Transverse colon (tissue), 4 donors: Measurements from ENCODE around the gene PNMA1. TPM values are rescaled to one million over a fixed set of nuclear protein-coding genes. Genes with fewer than 3 reads are reported as not detected.

Source experiments
- DNase-seq: peaks from one replicate; pipeline ENCODE4 v3.0.0-alpha.2; 2019
- H3K27ac ChIP-seq, 4 donors: fragments of 200-600 bp; sonication (generic); 2 replicates each; pipeline ENCODE4 v1.5.1; 2016 to 2018; ENCODE audit warnings: inconsistent platforms in 4 of 4
- H3K27me3 ChIP-seq: fragments of 200-600 bp; sonication (generic); 2 replicates; pipeline ENCODE4 v1.5.1; 2017; ENCODE audit warnings: inconsistent platforms
- H3K36me3 ChIP-seq, 4 donors: fragments of 200-600 bp; sonication (generic); 2 replicates each; pipeline ENCODE4 v1.5.1; 2017 to 2019; ENCODE audit warnings: inconsistent platforms in 4 of 4
- H3K4me1 ChIP-seq, 4 donors: fragments of 200-600 bp; sonication (generic); 2 replicates each; pipeline ENCODE4 v1.5.1; 2017 to 2020; ENCODE audit warnings: inconsistent platforms in 4 of 4
- H3K4me3 ChIP-seq, 4 donors: fragments of 200-600 bp; sonication (generic); 1 replicate in 1 of 4; 2 replicates in 3 of 4; pipeline versions ENCODE4 v1.5.1 to v1.6.1; 2017 to 2019; ENCODE audit warnings: inconsistent platforms in 4 of 4
- H3K9me3 ChIP-seq, 2 donors: fragments of 200-600 bp; sonication (generic); 2 replicates each; pipeline ENCODE4 v1.5.1; 2017 to 2019; ENCODE audit warnings: inconsistent platforms in 2 of 2
- EP300 ChIP-seq: sonication (generic); formaldehyde crosslinking; IDR thresholded peaks from one replicate; pipeline ENCODE4 v1.6.1; 2017; ENCODE audit warnings: antibody characterized with exemption, low read depth
- POLR2A ChIP-seq: fragments of 450-650 bp; IDR thresholded peaks from one replicate; pipeline ENCODE4 v1.6.1; 2016; ENCODE audit warnings: antibody characterized with exemption, mild to moderate bottlenecking, moderate library complexity
- POLR2AphosphoS5 ChIP-seq, 3 donors: sonication (generic); formaldehyde crosslinking; IDR thresholded peaks; one replicate each; pipeline ENCODE4 v1.6.1; 2016; ENCODE audit warnings: antibody characterized with exemption in 3 of 3
- WGBS, 2 donors: methylation state at CpG; one replicate each; pipeline ENCODE4 v1.1.5; 2018; ENCODE audit warnings: low coverage in 1 of 2; 5-methylcytosine and 5-hydroxymethylcytosine counted together
- in situ Hi-C, 4 donors: fragments of 200-750 bp; cut with MboI; loops; one replicate each; pipeline versions ENCODE4 v1.15.0 to v1.15.1; 2017; ENCODE audit warnings: low sequenced_read_pairs in 3 of 4, low pct_ligation_motif_present in 1 of 4, low pct_unique_long_range_greater_than_20kb in 1 of 4
- intact Hi-C: fragments of 100-400 bp; cut with DNase I; formaldehyde crosslinking; loops from one replicate; pipeline ENCODE4 v1.15.1; 2023; ENCODE audit warnings: low total_unique reads
- total RNA-seq, 4 donors: library from RNA; depleted of rRNA; stranded (reverse); fragments of >200 nt; gene quantifications; one replicate each; pipeline ENCODE4 v1.1.0, GENCODE V29; 2016
- TF ChIP-seq, protein P1 (sequence below), 5 experiments: fragments of 200-600 bp in 3 of 5; fragments of 450-650 bp in 2 of 5; sonication (generic) in 3 of 5; IDR thresholded peaks; 1 replicate in 2 of 5; 2 replicates in 3 of 5; pipeline ENCODE4 v1.5.1; 2016 to 2017; ENCODE audit warnings: antibody characterized with exemption in 5 of 5, inconsistent platforms in 3 of 5, mild to moderate bottlenecking in 2 of 5, moderate library complexity in 1 of 5

The PNMA1 gene
- total RNA-seq, 4 donors from 2014 or later = 12.7 to 22.1 (median 12.7) TPM

DNA sequence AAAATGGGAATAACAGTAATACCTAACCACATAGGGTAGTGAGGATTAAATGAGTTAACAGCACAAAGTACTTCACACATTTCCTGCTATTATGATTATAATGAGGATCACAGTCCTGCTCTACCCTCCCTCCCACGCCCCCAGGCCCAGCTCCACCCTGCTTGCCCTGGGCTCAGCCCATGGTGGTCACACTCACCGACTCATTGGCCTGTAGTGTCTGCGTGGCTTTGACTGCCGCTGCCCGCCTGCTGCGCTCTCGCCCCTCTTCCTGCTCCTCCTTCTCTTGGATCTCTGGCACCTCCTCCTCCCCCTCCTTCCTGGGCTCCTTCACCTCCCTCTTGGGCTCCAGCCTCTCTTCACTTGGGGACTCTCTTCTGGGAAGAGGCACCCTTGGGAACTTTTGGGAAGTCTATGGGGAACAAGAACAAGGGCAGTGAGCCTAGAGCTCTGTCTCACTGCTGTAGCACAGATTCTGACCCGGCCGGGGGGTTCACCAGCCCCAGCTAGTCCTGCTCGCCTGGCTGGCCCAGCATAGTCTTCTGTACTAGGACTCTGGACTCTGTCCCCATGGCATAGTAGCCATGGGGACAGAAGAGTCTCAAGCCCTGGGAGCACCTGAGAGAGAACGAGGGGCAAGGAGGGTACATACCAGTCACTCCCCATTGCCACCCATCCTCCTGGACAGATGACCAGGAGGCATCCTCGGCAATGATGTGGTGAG is 7.1 kb upstream of the PNMA1 start:
- Histone ChIP-seq H3K4me3 (no peak overlapping the region), H3K36me3 (peaks cover 0 to 56% (median 22%) of the 10 kb centered on the region in 4 donors), H3K27me3 (no peaks in the 10 kb centered on the region), H3K27ac (peak overlapping the region; percentile 5 to 12 (median 8)), H3K9me3 (no peaks in the 10 kb centered on the region), H3K4me1 (peaks cover 18 to 53% (median 30%) of the 10 kb centered on the region in 4 donors)
- DNase-seq = no peak
- WGBS, 2 donors = 90 to 98% methylated on average over 6 to 12 of the region's 12 CpGs
- TF ChIP-seq EP300 (no peak), POLR2AphosphoS5 (IDR thresholded peaks at IDR 0.05) (no peak), POLR2A (no peak)
- TF ChIP-seq, protein P1, sequence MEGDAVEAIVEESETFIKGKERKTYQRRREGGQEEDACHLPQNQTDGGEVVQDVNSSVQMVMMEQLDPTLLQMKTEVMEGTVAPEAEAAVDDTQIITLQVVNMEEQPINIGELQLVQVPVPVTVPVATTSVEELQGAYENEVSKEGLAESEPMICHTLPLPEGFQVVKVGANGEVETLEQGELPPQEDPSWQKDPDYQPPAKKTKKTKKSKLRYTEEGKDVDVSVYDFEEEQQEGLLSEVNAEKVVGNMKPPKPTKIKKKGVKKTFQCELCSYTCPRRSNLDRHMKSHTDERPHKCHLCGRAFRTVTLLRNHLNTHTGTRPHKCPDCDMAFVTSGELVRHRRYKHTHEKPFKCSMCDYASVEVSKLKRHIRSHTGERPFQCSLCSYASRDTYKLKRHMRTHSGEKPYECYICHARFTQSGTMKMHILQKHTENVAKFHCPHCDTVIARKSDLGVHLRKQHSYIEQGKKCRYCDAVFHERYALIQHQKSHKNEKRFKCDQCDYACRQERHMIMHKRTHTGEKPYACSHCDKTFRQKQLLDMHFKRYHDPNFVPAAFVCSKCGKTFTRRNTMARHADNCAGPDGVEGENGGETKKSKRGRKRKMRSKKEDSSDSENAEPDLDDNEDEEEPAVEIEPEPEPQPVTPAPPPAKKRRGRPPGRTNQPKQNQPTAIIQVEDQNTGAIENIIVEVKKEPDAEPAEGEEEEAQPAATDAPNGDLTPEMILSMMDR (IDR thresholded peaks at IDR 0.05) = no peak
- intact Hi-C loops (loop anchor here (10.0 kb wide), 2 partner anchors 104 to 134 kb away; partner anchors contain the start of gene PTGR2), in situ Hi-C loops (no loop called here)

DNA sequence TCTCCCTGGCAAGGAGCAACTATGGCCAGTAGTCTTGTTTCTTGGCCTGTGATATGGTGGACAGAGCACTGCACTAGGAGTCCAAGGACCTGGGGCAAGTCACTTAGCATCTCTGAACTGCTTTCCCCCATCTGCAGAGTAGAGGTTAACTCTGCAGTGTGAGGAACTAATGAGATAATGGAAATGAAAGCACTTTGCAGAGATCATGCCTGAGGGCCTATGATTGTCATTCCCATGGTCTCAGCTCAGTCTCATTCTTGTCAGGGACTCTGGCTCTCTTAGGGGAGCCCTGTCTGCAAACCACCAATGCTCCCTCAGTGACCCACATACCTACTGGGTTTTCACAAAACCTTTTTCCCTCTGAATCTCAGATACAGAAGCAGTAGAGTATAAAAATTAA is 6.5 kb upstream of the PNMA1 start:
- Histone ChIP-seq H3K36me3 (peaks cover 0 to 52% (median 19%) of the 10 kb centered on the region in 4 donors), H3K9me3 (no peaks in the 10 kb centered on the region), H3K27me3 (no peaks in the 10 kb centered on the region), H3K4me3 (no peak overlapping the region), H3K4me1 (peaks cover 13 to 47% (median 27%) of the 10 kb centered on the region in 4 donors), H3K27ac (peak overlapping the region in 2 of 4 donors; percentile 7 to 12)
- in situ Hi-C loops (no loop called here), intact Hi-C loops (loop anchor here (10.0 kb wide), 2 partner anchors 104 to 134 kb away; partner anchors contain the start of gene PTGR2)
- TF ChIP-seq EP300 (no peak), POLR2A (no peak)
- TF ChIP-seq, protein P1 (IDR thresholded peaks at IDR 0.05) = no peak
- DNase-seq = no peak

DNA sequence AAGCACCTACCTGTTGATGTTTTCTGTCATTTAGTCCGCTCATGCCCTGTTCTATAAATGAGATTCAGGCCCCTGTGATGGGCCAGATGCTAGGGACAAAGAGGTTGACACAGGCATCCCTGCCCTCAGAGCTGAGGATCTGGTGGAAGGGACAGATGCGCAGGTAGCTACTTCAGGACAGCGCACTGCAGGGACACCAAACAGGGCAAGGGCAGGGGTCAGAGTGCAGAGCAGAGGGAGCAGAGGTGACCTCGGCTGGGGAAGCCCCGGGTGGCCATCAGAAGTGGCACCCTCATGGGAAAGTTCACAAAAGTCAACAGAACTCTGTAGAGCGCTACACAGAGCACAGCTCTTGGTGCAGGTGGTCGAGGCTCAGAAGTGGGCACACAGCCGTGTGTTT is 5.6 kb upstream of the PNMA1 start:
- DNase-seq = no peak
- no peaks in the 10 kb centered on the region for H3K27me3 ChIP-seq
- intact Hi-C loops (loop anchor here (10.0 kb wide), 2 partner anchors 105 to 135 kb away; partner anchors contain the start of gene PTGR2), in situ Hi-C loops (no loop called here)
- TF ChIP-seq EP300 (no peak), POLR2A (no peak), POLR2AphosphoS5 (IDR thresholded peaks at IDR 0.05) (no peak)
- TF ChIP-seq, protein P1 (IDR thresholded peaks at IDR 0.05) = no peak
- H3K4me1 ChIP-seq = peaks cover 6 to 38% (median 23%) of the 10 kb centered on the region in 4 donors
- H3K36me3 ChIP-seq = peaks cover 0 to 44% (median 16%) of the 10 kb centered on the region in 4 donors
- H3K4me3 ChIP-seq = no peak overlapping the region
- H3K27ac ChIP-seq = peak overlapping the region; percentile 83 to 97 (median 90)
- H3K9me3 ChIP-seq = no peaks in the 10 kb centered on the region
- WGBS, 2 donors = 76 to 88% methylated on average over 4 to 8 of the region's 8 CpGs

DNA sequence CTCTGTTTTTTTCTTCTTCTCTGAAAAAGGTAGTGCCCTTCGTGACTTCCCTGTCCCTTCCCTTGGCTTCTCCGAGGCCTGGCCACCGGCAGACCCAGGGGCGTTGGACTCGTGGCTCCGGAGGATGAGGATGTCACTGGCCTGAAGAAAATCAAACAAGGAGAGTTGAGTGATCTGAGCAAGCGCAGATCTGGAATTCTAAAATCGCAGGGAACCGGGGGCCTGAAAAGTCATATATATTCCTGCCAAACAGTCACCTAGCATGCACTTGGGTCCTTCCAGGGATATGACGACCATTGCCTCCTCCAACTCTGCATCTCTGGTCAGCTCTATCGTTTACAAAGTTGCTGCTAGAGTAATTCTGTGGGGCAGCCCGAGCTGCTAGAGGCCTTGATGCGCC is 5.2 kb upstream of the PNMA1 start:
- H3K27ac ChIP-seq = peak overlapping the region; percentile 83 to 97 (median 90)
- no peaks in the 10 kb centered on the region for H3K9me3 ChIP-seq
- H3K4me1 ChIP-seq = peaks cover 6 to 37% (median 23%) of the 10 kb centered on the region in 4 donors
- DNase-seq = no peak
- in situ Hi-C loops = no loop called here
- no peak overlapping the region for H3K4me3 ChIP-seq
- H3K27me3 ChIP-seq = no peaks in the 10 kb centered on the region
- intact Hi-C loops = no loop called here
- WGBS, 2 donors = 85 to 92% methylated on average over 5 to 13 of the region's 13 CpGs
- peaks cover 0 to 40% (median 14%) of the 10 kb centered on the region in 4 donors for H3K36me3 ChIP-seq
- no peak for TF ChIP-seq POLR2AphosphoS5 (IDR thresholded peaks at IDR 0.05)
